A549 treated with Hydrocortisone at 1 μM for 4 hours (cell line): Measurements from ENCODE around the gene CSNK2B. TPM values are rescaled to one million over a fixed set of nuclear protein-coding genes. Genes with fewer than 3 reads are reported as not detected.

ENCODE experiments used
- total RNA-seq: library from RNA; stranded (reverse); fragments of 200-300 nt; extraction: Qiagen RNA extraction; gene quantifications from 5 replicates; pipeline ENCODE4 v1.2.3, GENCODE V29; 2022

The CSNK2B gene
- 154 to 183 TPM (median 177 TPM) in 5 replicates for total RNA-seq

GRCh38 chr6:31665501-31666336, at the start of gene CSNK2B:
TSS of gene CSNK2B (plus strand) at chr6:31666080. CDS start at chr6:31666832, 752 bp downstream.

GRCh38 chr6:31620586-31621319, 45.1 kb upstream of the CSNK2B start, which contains the start of gene PRRC2A:
TSS of gene PRRC2A (plus strand) at chr6:31620715. CDS start at chr6:31622790, 2,075 bp downstream.

GRCh38 chr6:31655349-31656237, 10.3 kb upstream of the CSNK2B start, which contains the start of gene APOM:
TSS of gene APOM (plus strand) at chr6:31655894. CDS start at chr6:31655967, 73 bp downstream.

GRCh38 chr6:31660381-31661261, 5.3 kb upstream of the CSNK2B start, which contains the start of gene C6orf47:
TSS of gene C6orf47 (minus strand) at chr6:31660778. CDS start at chr6:31659947, 831 bp downstream.

GRCh38 chr6:31664790-31665500, 935 bp upstream of the CSNK2B start, which contains the start of gene GPANK1:
TSS of gene GPANK1 (minus strand) at chr6:31664997. CDS start at chr6:31664478, 519 bp downstream.

GRCh38 chr6:31669676-31670075, 3.8 kb downstream of the CSNK2B start, which contains the start of gene LY6G5B:
TSS of gene LY6G5B (plus strand) at chr6:31669976. CDS start at chr6:31670951, 975 bp downstream.

GRCh38 chr6:31680226-31681134, 14.6 kb downstream of the CSNK2B start, which contains the start of gene LY6G5C:
TSS of gene LY6G5C (minus strand) at chr6:31681067. CDS start at chr6:31680373, 694 bp downstream.

GRCh38 chr6:31702819-31703716, 37.2 kb downstream of the CSNK2B start, which contains the start of gene ABHD16A:
TSS of gene ABHD16A (minus strand) at chr6:31703324. CDS start at chr6:31703281, 43 bp downstream.

GRCh38 chr6:31706599-31706998, 40.7 kb downstream of the CSNK2B start, which contains the start of gene LY6G6F:
TSS of gene LY6G6F (plus strand) at chr6:31706866. CDS start at chr6:31706907, 41 bp downstream.

GRCh38 chr6:31715022-31715958, 49.4 kb downstream of the CSNK2B start, which contains the start of gene LY6G6D:
TSS of gene LY6G6D (plus strand) at chr6:31715348. CDS start at chr6:31715356, 8 bp downstream.

Other genes starting within 250 kb of the CSNK2B start
- 6.1 to 7.7 TPM (median 7.3 TPM) in 5 replicates for gene MICB, start 167.9 kb upstream of the CSNK2B start, total RNA-seq
- gene MCCD1, start 137.1 kb upstream of the CSNK2B start, total RNA-seq: not detected in 5 replicates
- gene DDX39B, start 124.1 kb upstream of the CSNK2B start, total RNA-seq: 331 to 435 TPM (median 353 TPM) in 5 replicates
- gene ATP6V1G2, start 119.5 kb upstream of the CSNK2B start, total RNA-seq: 0.46 to 0.93 TPM (median 0.67 TPM) in 5 replicates
- 9.7 to 12.5 TPM (median 11.6 TPM) in 5 replicates for gene NFKBIL1, start 118.5 kb upstream of the CSNK2B start, total RNA-seq
- 0.07 to 0.31 TPM (median 0.13 TPM) in 3 of 5 replicates, not detected in the others for gene LTA, start 93.8 kb upstream of the CSNK2B start, total RNA-seq
- gene TNF, start 90.5 kb upstream of the CSNK2B start, total RNA-seq: 0.08 to 0.12 TPM in 2 of 5 replicates, not detected in the others
- 0.29 to 0.47 TPM (median 0.38 TPM) in 5 replicates for gene LTB, start 83.7 kb upstream of the CSNK2B start, total RNA-seq
- gene LST1, start 79.8 kb upstream of the CSNK2B start, total RNA-seq: 0.37 TPM in 1 of 5 replicates, not detected in the others
- not detected in 5 replicates for gene NCR3, start 73.1 kb upstream of the CSNK2B start, total RNA-seq
- not detected in 5 replicates for gene AIF1, start 50.8 kb upstream of the CSNK2B start, total RNA-seq
- gene PRRC2A, start 45.4 kb upstream of the CSNK2B start, total RNA-seq: 76.6 to 89.9 TPM (median 84.4 TPM) in 5 replicates
- 129 to 143 TPM (median 133 TPM) in 5 replicates for gene BAG6, start 13.4 kb upstream of the CSNK2B start, total RNA-seq
- 2.9 to 3.8 TPM (median 3.4 TPM) in 5 replicates for gene APOM, start 10.2 kb upstream of the CSNK2B start, total RNA-seq
- 10.1 to 14.9 TPM (median 12.4 TPM) in 5 replicates for gene C6orf47, start 5.3 kb upstream of the CSNK2B start, total RNA-seq
- 9.3 to 11.4 TPM (median 11.1 TPM) in 5 replicates for gene GPANK1, start 1.1 kb upstream of the CSNK2B start, total RNA-seq
- gene LY6G5B, start 3.9 kb downstream of the CSNK2B start, total RNA-seq: 3.4 to 4.7 TPM (median 3.9 TPM) in 5 replicates
- 0.75 to 2.1 TPM (median 1.5 TPM) in 5 replicates for gene LY6G5C, start 15.0 kb downstream of the CSNK2B start, total RNA-seq
- 15.0 to 19.1 TPM (median 17.0 TPM) in 5 replicates for gene ABHD16A, start 37.2 kb downstream of the CSNK2B start, total RNA-seq
- not detected in 5 replicates for gene LY6G6F, start 40.8 kb downstream of the CSNK2B start, total RNA-seq
- not detected in 5 replicates for gene LY6G6D, start 49.3 kb downstream of the CSNK2B start, total RNA-seq
- 0.13 to 0.18 TPM in 2 of 5 replicates, not detected in the others for gene LY6G6C, start 55.7 kb downstream of the CSNK2B start, total RNA-seq
- not detected in 5 replicates for gene MPIG6B, start 57.3 kb downstream of the CSNK2B start, total RNA-seq
- gene DDAH2, start 63.2 kb downstream of the CSNK2B start, total RNA-seq: 25.9 to 32.1 TPM (median 29.2 TPM) in 5 replicates
- 475 to 491 TPM (median 481 TPM) in 5 replicates for gene CLIC1, start 70.5 kb downstream of the CSNK2B start, total RNA-seq
- gene MSH5, start 73.9 kb downstream of the CSNK2B start, total RNA-seq: 10.7 to 15.7 TPM (median 13.4 TPM) in 5 replicates
- gene SAPCD1, start 96.6 kb downstream of the CSNK2B start, total RNA-seq: 2.6 to 4.9 TPM (median 3.2 TPM) in 5 replicates
- 1.1 to 1.7 TPM (median 1.5 TPM) in 5 replicates for gene VWA7, start 111.2 kb downstream of the CSNK2B start, total RNA-seq
- 52.1 to 61.7 TPM (median 54.3 TPM) in 5 replicates for gene VARS1, start 129.7 kb downstream of the CSNK2B start, total RNA-seq
- 42.7 to 66.2 TPM (median 59.0 TPM) in 5 replicates for gene LSM2, start 140.9 kb downstream of the CSNK2B start, total RNA-seq
- 1.2 to 2.0 TPM (median 1.6 TPM) in 5 replicates for gene HSPA1L, start 149.2 kb downstream of the CSNK2B start, total RNA-seq
- gene HSPA1A, start 149.5 kb downstream of the CSNK2B start, total RNA-seq: 162 to 234 TPM (median 205 TPM) in 5 replicates
- 110 to 176 TPM (median 161 TPM) in 5 replicates for gene HSPA1B, start 161.7 kb downstream of the CSNK2B start, total RNA-seq
- gene NEU1, start 196.7 kb downstream of the CSNK2B start, total RNA-seq: 25.7 to 32.9 TPM (median 26.4 TPM) in 5 replicates
- gene SLC44A4, start 212.9 kb downstream of the CSNK2B start, total RNA-seq: 0.03 to 0.14 TPM (median 0.06 TPM) in 4 of 5 replicates, not detected in the other
- gene EHMT2, start 231.6 kb downstream of the CSNK2B start, total RNA-seq: 25.1 to 29.7 TPM (median 26.0 TPM) in 5 replicates
- gene ZBTB12, start 236.0 kb downstream of the CSNK2B start, total RNA-seq: 3.3 to 4.2 TPM (median 3.9 TPM) in 5 replicates